ENCODE measurements around the gene KCNJ10.

GRCh38 chr1:159985473-159985872 is 84.5 kb downstream of the KCNJ10 start:
- TF ChIP-seq, protein P1, sequence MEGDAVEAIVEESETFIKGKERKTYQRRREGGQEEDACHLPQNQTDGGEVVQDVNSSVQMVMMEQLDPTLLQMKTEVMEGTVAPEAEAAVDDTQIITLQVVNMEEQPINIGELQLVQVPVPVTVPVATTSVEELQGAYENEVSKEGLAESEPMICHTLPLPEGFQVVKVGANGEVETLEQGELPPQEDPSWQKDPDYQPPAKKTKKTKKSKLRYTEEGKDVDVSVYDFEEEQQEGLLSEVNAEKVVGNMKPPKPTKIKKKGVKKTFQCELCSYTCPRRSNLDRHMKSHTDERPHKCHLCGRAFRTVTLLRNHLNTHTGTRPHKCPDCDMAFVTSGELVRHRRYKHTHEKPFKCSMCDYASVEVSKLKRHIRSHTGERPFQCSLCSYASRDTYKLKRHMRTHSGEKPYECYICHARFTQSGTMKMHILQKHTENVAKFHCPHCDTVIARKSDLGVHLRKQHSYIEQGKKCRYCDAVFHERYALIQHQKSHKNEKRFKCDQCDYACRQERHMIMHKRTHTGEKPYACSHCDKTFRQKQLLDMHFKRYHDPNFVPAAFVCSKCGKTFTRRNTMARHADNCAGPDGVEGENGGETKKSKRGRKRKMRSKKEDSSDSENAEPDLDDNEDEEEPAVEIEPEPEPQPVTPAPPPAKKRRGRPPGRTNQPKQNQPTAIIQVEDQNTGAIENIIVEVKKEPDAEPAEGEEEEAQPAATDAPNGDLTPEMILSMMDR (IDR thresholded peaks at IDR 0.05; ENCODE audit: low read length): no peak
- TF ChIP-seq EZH2 (IDR thresholded peaks at IDR 0.05; ENCODE audit: borderline replicate concordance, low read length): no peak
